K562 (cell line): ENCODE data around the gene ALOXE3. TPM values are rescaled to one million over a fixed set of nuclear protein-coding genes. Genes with fewer than 3 reads are reported as not detected.

Experiments
- CCAR2 ChIP-seq: fragments of 200-400 bp; formaldehyde crosslinking; IDR thresholded peaks from 2 replicates; pipeline ENCODE4 v1.6.1; 2017; ENCODE audit warnings: mild to moderate bottlenecking, low read depth, low read length
- CEBPB ChIP-seq: fragments of 450-650 bp; IDR thresholded peaks from 2 replicates; pipeline ENCODE4 v1.6.1; 2016; ENCODE audit warnings: missing genetic modification characterization, missing compliant biosample characterization
- CTCF ChIP-seq, 3 experiments: IDR thresholded peaks in 2 of 3; conservative IDR thresholded peaks in 1 of 3; 2 replicates each; pipeline ENCODE4 v1.5.1; 2011 to 2012; ENCODE audit warnings: low read length in 3 of 3, mild to moderate bottlenecking in 3 of 3, control low read depth in 2 of 3, improper control_type of control experiment in 1 of 3, inconsistent platforms in 1 of 3, low read depth in 1 of 3, mixed read lengths in 1 of 3, moderate library complexity in 1 of 3; ENCODE audit not compliant: insufficient read depth in 2 of 3
- E2F3 ChIP-seq: fragments of 250-450 bp; sonication (Bioruptor Pico); IDR thresholded peaks from 2 replicates; pipeline ENCODE4 v1.4.0; 2020; ENCODE audit warnings: mild to moderate bottlenecking
- E2F8 ChIP-seq: fragments of 450-650 bp; IDR thresholded peaks from 2 replicates; pipeline ENCODE4 v1.7.1; 2018; ENCODE audit warnings: mild to moderate bottlenecking, low read depth; ENCODE audit not compliant: partially characterized antibody
- FOXK2 ChIP-seq, 2 experiments: fragments of 450-650 bp; IDR thresholded peaks in 1 of 2; conservative IDR thresholded peaks in 1 of 2; 2 replicates each; pipeline ENCODE4 v1.6.1; 2016; ENCODE audit warnings: low read depth in 2 of 2, mild to moderate bottlenecking in 1 of 2
- GTF2A2 ChIP-seq: IDR thresholded peaks from 2 replicates; pipeline ENCODE4 v1.6.1; 2016; ENCODE audit warnings: mild to moderate bottlenecking, missing genetic modification characterization, missing compliant biosample characterization
- HDAC1 ChIP-seq, 2 experiments: fragments of 450-650 bp; IDR thresholded peaks; 2 replicates each; pipeline ENCODE4 v1.6.1; 2016 to 2017; ENCODE audit warnings: inconsistent platforms in 1 of 2, mild to moderate bottlenecking in 1 of 2, moderate library complexity in 1 of 2
- HOMEZ ChIP-seq: fragments of 250-450 bp; sonication (Bioruptor Pico); IDR thresholded peaks from 2 replicates; pipeline ENCODE4 v1.4.0; 2020; ENCODE audit warnings: mild to moderate bottlenecking, moderate library complexity
- L3MBTL2 ChIP-seq: fragments of 450-650 bp; IDR thresholded peaks from 2 replicates; pipeline ENCODE4 v1.6.1; 2016; ENCODE audit warnings: mild to moderate bottlenecking, moderate library complexity
- MAX ChIP-seq: sonication (generic); formaldehyde crosslinking; IDR thresholded peaks from 2 replicates; pipeline ENCODE4 v1.9.0; 2022; ENCODE audit warnings: mild to moderate bottlenecking, missing genetic modification reagents
- MAZ ChIP-seq, 2 experiments: fragments of 450-650 bp in 1 of 2; sonication (generic) in 1 of 2; formaldehyde crosslinking; IDR thresholded peaks in 1 of 2; conservative IDR thresholded peaks in 1 of 2; 2 replicates each; pipeline versions ENCODE4 v1.4.0 to v1.5.0; 2020; ENCODE audit warnings: mild to moderate bottlenecking in 1 of 2, missing genetic modification reagents in 1 of 2
- NR2C2 ChIP-seq, 2 experiments: fragments of 200-800 bp in 1 of 2; sonication (Bioruptor generic) in 1 of 2; sonication (generic) in 1 of 2; formaldehyde crosslinking in 1 of 2; IDR thresholded peaks; 2 replicates each; pipeline versions ENCODE4 v1.6.1 to v1.8.0; 2016 to 2022; ENCODE audit warnings: mild to moderate bottlenecking in 1 of 2, missing compliant biosample characterization in 1 of 2, missing genetic modification characterization in 1 of 2, missing genetic modification reagents in 1 of 2
- PHF21A ChIP-seq: fragments of 450-650 bp; IDR thresholded peaks from 2 replicates; pipeline ENCODE4 v1.6.1; 2017; ENCODE audit warnings: low read depth, borderline replicate concordance
- PRMT5 ChIP-seq: sonication (generic); formaldehyde crosslinking; IDR thresholded peaks from 2 replicates; pipeline ENCODE4 v1.5.0; 2020; ENCODE audit warnings: missing genetic modification reagents
- RBM39 ChIP-seq: fragments of 200-400 bp; formaldehyde crosslinking; optimal IDR thresholded peaks from 2 replicates; pipeline ENCODE3; 2018; ENCODE audit warnings: low read depth, low read length
- SMC3 ChIP-seq: conservative IDR thresholded peaks from 2 replicates; pipeline ENCODE4 v1.6.1; 2011; ENCODE audit warnings: low read depth, low read length, improper control_type of control experiment; ENCODE audit not compliant: insufficient read depth
- STAG1 ChIP-seq: sonication (generic); formaldehyde crosslinking; IDR thresholded peaks from 2 replicates; pipeline ENCODE4 v1.5.0; 2020; ENCODE audit warnings: missing genetic modification reagents, borderline replicate concordance
- TSC22D4 ChIP-seq: fragments of 450-650 bp; IDR thresholded peaks from 2 replicates; pipeline ENCODE4 v1.6.1; 2016; ENCODE audit warnings: missing genetic modification characterization, missing biosample characterization, control low read depth
- ZNF239 ChIP-seq: fragments of 250-450 bp; sonication (Bioruptor Pico); IDR thresholded peaks from 2 replicates; pipeline ENCODE4 v1.4.0; 2020; ENCODE audit warnings: mild to moderate bottlenecking
- ZNF24 ChIP-seq: fragments of 450-650 bp; IDR thresholded peaks from 2 replicates; pipeline ENCODE4 v1.6.1; 2016
- ZNF347 ChIP-seq: fragments of 450-650 bp; formaldehyde crosslinking; IDR thresholded peaks from 2 replicates; pipeline ENCODE4 v1.4.0; 2020; ENCODE audit warnings: low read depth, mild to moderate bottlenecking, moderate library complexity
- ZNF766 ChIP-seq: fragments of 200-800 bp; sonication (Bioruptor generic); conservative IDR thresholded peaks from 2 replicates; pipeline ENCODE4 v1.6.1; 2016; ENCODE audit warnings: missing genetic modification characterization, missing compliant biosample characterization
- ZNF785 ChIP-seq: fragments of 250-450 bp; sonication (Bioruptor Pico); IDR thresholded peaks from 2 replicates; pipeline ENCODE4 v1.4.0; 2020; ENCODE audit warnings: mild to moderate bottlenecking
- polyA plus RNA-seq, 8 experiments: library from polyadenylated mRNA; depleted of rRNA in 4 of 8; stranded (reverse) in 5 of 8; unstranded in 3 of 8; fragments of >200 nt; fragmentation: Nextera tagmentation in 2 of 8; fragmentation: Illumina TruSeq in 1 of 8; extraction: Ambion mirVana in 2 of 8; extraction: Trizol in 1 of 8; gene quantifications; 2 replicates each; pipeline versions ENCODE4 v1.2.1 to v1.2.3, GENCODE V29; 2011 to 2014; ENCODE audit warnings: inconsistent platforms in 1 of 8, missing spikeins in 1 of 8
- total RNA-seq, 7 experiments: library from RNA; depleted of rRNA in 6 of 7; stranded (reverse); fragments of >200 nt in 6 of 7; fragmentation: Illumina TruSeq in 2 of 7; extraction: Trizol in 2 of 7; gene quantifications; 2 replicates each; pipeline versions ENCODE4 v1.2.1 to v1.2.3, GENCODE V29; 2011 to 2021; ENCODE audit warnings: low replicate concordance in 1 of 7

Gene ALOXE3
- total and polyA plus RNA-seq, 9 of the 15 experiments (the other 6 are each of a cell fraction or from before 2014, with no cell fraction given): 0.04 TPM; not detected in 8

- TF ChIP-seq ZNF785 (CRISPR knock-in tag) (no peak), ZNF239 (CRISPR knock-in tag) (no peak), GTF2A2 (tag) (no peak), MAX (CRISPR knock-in tag) (peak; percentile 43; the same call in 1 of the 2 replicates), RBM39 (no peak), ZNF347 (CRISPR knock-in tag) (no peak), ZNF24 (peak; percentile 93), CTCF (IDR thresholded peaks at IDR 0.05 in 2 of 3, conservative IDR thresholded peaks at IDR 0.05 in 1 of 3; ENCODE audit: insufficient read depth in 2 of 3, low read depth in 1 of 3, low read length in 3 of 3) (peak; percentile 75 to 80 (median 78)), PRMT5 (CRISPR knock-in tag) (no peak), MAZ (CRISPR knock-in tag; conservative IDR thresholded peaks at IDR 0.05 in 1 of 2, IDR thresholded peaks at IDR 0.05 in 1 of 2) (0 out of 4 replicates have a peak, but pooled peaks of 1 of the 2 experiments have one; percentile 13), CEBPB (peak; percentile 37; the same call in 1 of the 2 replicates), HOMEZ (no peak), L3MBTL2 (peak; percentile 63; the same call in 1 of the 2 replicates), NR2C2 (CRISPR knock-in tag; IDR thresholded peaks at IDR 0.05) (no peak), NR2C2 (tag; IDR thresholded peaks at IDR 0.05) (no peak), CCAR2 (no peak), E2F8 (no peak), HDAC1 (IDR thresholded peaks at IDR 0.05) (no peak), PHF21A (no peak), SMC3 (peak; percentile 64), FOXK2 (conservative IDR thresholded peaks at IDR 0.05 in 1 of 2, IDR thresholded peaks at IDR 0.05 in 1 of 2; ENCODE audit: low read depth in 2 of 2) (no peak), E2F3 (CRISPR knock-in tag) (no peak), STAG1 (CRISPR knock-in tag) (peak; percentile 70; the same call in 1 of the 2 replicates), ZNF766 (CRISPR knock-in tag) (no peak), TSC22D4 (no peak)
Observed at GRCh38 chr17:8057691-8058114, 60.6 kb downstream of the ALOXE3 start (continued).
